ENCODE results near the gene DUXB.

DUXB gene

GRCh38 chr16:75660726-75661302, 40.4 kb downstream of the DUXB start:
- DNase-seq (ENCODE audit: low read depth in 2 of 2) = no peak

DNA sequence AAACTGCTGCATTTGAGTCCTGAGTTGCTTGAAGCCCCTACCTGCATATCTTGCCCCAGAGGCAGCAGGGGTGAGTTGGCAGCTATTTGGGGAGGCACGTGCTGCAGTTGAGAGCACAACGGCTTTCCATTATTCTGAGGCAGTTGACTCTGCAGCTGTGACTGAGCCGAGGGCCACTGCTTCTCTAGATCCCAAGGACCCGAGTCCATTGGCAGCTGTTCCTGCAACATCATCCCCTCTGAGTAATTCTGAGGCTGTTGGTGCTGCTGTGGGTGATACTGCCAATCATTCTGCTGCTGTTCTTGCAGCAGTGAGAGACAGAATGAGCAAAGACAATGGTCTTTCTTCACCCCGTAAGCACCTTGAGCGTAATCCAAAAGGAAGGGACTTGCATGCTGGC, 40.9 kb downstream of the DUXB start:
- DNase-seq (ENCODE audit: low read depth in 2 of 2) = no peak

GRCh38 chr16:75658175-75658574, 43.1 kb downstream of the DUXB start:
- DNase-seq (ENCODE audit: low read depth in 2 of 2) = no peak

DNA sequence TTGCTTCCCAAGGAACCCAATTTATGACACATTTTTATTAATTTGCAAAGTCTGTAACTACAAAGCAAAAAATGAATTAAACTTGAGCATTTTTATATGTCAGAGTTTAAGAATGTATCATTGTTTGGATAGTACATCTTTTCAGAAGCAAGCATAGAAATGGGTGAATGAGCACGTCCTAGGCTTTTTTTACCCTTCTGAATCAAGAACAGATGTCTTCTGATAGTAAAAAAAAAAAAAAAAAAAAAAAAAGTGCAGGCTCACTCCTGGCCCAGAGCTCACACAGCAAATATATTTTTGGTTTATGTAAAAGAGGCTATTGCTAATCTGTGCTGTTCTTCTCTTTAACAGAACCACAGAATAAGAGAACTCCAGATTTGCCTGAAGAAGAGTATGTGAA, 47.3 kb downstream of the DUXB start:
- no peak for DNase-seq (ENCODE audit: low read depth in 2 of 2)

DNA sequence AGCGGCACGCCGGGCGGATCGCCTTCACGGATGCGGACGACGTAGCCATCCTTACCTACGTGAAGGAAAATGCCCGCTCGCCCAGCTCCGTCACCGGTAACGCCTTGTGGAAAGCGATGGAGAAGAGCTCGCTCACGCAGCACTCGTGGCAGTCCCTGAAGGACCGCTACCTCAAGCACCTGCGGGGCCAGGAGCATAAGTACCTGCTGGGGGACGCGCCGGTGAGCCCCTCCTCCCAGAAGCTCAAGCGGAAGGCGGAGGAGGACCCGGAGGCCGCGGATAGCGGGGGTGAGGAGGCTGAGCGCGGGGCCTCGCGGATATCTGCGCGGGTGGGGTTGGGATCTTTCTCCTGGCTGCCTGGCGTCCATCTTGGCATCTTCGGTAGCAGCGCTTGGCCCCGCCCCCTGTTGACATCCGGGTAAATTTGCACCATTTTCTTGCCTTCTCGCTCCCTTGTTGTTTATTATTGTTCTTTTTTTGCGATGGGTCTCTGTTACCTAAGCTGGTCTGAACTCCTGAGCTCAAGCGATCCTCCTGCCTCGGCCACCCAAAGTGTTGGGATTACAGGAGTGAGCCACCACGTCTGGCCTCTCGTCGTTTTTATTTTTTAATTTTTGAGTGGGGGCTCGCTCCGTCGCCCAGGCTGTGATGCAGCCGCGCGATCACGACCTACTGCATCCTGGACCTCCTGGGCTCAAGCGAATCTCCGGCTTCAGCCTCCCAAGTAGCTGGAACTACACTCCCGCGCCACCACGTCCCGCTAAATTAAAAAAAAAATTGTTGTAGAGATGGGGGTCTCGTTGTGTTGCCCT, 52.8 kb downstream of the DUXB start:
- peak; percentile 74 to 80 for DNase-seq (ENCODE audit: low read depth in 2 of 2)

DNA sequence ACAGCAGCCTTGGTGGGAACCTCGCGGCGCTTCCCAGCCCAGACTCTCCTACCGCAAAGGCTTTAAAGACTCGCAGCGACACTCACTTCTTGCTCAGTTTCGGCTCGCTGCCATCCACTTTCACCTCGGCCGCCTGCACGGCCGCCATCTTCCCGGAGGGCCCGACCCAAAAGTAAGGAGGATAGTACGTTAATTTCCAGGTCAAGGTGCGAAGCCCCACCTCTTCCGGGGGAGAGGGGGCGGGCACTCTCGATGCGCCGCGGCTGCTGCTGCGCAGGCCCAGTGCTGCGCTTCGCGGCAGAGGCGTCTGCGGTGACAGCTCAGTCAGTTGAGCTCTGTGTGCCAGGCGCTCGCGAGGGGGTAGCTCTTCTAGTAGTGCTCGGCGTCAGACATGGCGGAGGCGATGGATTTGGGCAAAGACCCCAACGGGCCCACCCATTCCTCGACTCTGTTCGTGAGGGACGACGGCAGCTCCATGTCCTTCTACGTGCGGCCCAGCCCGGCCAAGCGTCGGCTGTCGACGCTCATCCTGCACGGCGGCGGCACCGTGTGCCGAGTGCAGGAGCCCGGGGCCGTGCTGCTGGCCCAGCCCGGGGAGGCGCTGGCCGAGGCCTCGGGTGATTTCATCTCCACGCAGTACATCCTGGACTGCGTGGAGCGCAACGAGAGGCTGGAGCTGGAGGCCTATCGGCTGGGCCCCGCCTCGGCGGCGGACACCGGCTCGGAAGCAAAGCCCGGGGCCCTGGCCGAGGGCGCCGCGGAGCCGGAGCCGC, 53.6 kb downstream of the DUXB start, which contains the start of the genes KARS1 and TERF2IP:
KARS1 (minus strand) TSS at position 174 of the 773 bp plus-strand sequence; CDS start at position 148, 26 bp downstream.
TERF2IP (plus strand) TSS at position 282 of the 773 bp plus-strand sequence; CDS start at position 392, 110 bp downstream.
- peak; percentile 88 to 91 for DNase-seq (ENCODE audit: low read depth in 2 of 2)

DNA sequence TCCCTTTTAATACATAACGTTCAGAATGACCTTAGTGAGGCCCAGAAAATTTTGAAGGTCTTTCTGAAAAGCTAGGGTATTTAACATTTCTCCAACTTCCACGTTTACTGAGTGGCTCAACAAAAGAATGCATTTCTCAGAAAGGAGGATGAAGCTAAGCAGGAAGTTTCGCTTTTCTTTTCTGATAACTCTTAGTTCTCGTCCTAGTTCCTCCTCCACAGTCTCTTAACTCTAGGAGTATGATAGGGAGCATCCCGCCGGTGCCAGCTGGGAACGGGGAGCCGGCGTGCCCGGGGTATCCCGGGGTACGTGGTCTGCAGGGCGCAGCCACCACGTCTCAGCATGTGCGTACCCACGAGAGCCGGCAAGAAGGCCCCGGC, 54.2 kb downstream of the DUXB start:
- DNase-seq (ENCODE audit: low read depth in 2 of 2) = no peak

GRCh38 chr16:75644240-75645012, 56.8 kb downstream of the DUXB start:
- DNase-seq (ENCODE audit: low read depth in 2 of 2) = no peak
